Uterus (tissue), 2 donors: Measurements from ENCODE around the gene PRRG1.

Source experiments
- POLR2A ChIP-seq, 2 donors: fragments of 450-650 bp; IDR thresholded peaks; one replicate each; pipeline ENCODE4 v1.6.1; 2016; ENCODE audit warnings: antibody characterized with exemption in 2 of 2, mild to moderate bottlenecking in 1 of 2, moderate library complexity in 1 of 2
- TF ChIP-seq, protein P1 (sequence below), 4 experiments: fragments of 200-600 bp in 2 of 4; fragments of 450-650 bp in 2 of 4; sonication (generic) in 2 of 4; IDR thresholded peaks; one replicate each; pipeline ENCODE4 v1.5.1; 2016 to 2019; ENCODE audit warnings: antibody characterized with exemption in 4 of 4, mild to moderate bottlenecking in 2 of 4, moderate library complexity in 1 of 4

DNA sequence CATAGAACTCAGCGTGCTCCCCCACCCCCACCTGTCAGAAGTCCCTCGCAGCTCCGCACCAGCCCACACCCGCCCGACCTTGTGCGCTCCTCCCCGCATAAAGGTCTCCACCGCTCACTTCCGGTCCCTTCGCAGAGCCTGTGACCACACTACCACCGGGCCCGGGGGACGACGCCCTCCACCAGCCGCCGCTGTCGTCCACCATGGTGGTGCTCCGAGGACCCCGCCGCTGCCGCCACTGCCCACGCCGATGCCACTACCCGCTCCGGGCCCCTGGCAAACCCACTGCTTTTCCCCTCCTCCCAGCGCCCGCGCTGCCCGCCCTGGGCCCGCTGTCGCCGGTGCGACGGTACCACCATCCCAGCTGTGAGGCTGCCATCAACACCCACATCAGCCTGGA is 142.5 kb downstream of the PRRG1 start:
- TF ChIP-seq, protein P1, sequence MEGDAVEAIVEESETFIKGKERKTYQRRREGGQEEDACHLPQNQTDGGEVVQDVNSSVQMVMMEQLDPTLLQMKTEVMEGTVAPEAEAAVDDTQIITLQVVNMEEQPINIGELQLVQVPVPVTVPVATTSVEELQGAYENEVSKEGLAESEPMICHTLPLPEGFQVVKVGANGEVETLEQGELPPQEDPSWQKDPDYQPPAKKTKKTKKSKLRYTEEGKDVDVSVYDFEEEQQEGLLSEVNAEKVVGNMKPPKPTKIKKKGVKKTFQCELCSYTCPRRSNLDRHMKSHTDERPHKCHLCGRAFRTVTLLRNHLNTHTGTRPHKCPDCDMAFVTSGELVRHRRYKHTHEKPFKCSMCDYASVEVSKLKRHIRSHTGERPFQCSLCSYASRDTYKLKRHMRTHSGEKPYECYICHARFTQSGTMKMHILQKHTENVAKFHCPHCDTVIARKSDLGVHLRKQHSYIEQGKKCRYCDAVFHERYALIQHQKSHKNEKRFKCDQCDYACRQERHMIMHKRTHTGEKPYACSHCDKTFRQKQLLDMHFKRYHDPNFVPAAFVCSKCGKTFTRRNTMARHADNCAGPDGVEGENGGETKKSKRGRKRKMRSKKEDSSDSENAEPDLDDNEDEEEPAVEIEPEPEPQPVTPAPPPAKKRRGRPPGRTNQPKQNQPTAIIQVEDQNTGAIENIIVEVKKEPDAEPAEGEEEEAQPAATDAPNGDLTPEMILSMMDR (IDR thresholded peaks at IDR 0.05): no peak
- TF ChIP-seq POLR2A (IDR thresholded peaks at IDR 0.05): no peak
